Stimulated activated CD8-positive, alpha-beta memory T cell treated with anti-CD3 and anti-CD28 coated beads, Interleukin-4, amount 100 ng/mL, for 4 hours (primary cell): ENCODE data around the gene HOXC5.

Source experiments
- DNase-seq, 2 donors: peaks; one replicate each; pipeline ENCODE4 v3.0.0-alpha.2; 2020; ENCODE audit warnings: low read depth in 2 of 2, low spot score in 1 of 2

HOXC5 gene

DNA sequence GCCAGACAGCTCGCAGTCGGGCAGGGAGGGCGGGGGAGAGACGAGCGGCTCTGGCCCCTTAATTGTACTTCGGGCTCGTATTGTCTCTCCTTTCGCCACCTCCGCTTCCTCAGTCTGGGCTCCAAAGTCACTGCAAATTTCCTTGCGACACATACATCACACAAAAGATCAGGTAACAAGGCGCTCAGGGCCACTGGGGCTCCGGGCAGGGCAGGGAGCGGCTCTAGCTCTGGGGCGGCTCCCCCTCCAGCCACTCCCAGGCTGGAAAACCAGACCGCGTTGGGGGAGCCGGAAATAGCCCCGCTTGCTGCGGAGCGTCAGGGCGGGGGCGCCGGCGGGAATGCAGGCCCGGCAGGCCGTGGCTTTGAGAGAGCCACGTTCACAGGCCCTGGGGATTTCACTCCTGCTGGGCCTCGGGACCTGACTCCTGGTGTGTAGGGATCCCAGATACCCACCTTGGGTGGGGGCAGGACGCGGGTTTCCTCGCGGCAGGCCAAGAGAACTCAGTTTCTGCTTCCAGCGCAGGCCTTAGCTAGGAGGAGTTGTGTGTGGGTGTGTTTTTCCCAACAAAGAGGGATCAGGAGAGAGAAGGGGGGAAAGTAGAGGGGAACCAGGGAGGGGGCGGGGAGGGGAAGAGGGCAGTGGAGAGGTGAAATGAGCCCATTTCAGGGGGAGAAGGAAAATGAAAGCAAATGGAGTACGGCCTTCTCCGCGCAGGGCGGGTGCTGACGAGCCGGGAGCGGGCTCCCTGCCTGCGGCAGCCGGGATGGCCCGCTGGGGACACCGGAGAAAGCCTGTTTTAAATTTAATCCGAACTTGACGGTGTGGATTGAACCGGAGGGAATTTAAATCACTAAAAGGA lies 37.2 kb upstream of the HOXC5 start:
- no peak for DNase-seq

DNA sequence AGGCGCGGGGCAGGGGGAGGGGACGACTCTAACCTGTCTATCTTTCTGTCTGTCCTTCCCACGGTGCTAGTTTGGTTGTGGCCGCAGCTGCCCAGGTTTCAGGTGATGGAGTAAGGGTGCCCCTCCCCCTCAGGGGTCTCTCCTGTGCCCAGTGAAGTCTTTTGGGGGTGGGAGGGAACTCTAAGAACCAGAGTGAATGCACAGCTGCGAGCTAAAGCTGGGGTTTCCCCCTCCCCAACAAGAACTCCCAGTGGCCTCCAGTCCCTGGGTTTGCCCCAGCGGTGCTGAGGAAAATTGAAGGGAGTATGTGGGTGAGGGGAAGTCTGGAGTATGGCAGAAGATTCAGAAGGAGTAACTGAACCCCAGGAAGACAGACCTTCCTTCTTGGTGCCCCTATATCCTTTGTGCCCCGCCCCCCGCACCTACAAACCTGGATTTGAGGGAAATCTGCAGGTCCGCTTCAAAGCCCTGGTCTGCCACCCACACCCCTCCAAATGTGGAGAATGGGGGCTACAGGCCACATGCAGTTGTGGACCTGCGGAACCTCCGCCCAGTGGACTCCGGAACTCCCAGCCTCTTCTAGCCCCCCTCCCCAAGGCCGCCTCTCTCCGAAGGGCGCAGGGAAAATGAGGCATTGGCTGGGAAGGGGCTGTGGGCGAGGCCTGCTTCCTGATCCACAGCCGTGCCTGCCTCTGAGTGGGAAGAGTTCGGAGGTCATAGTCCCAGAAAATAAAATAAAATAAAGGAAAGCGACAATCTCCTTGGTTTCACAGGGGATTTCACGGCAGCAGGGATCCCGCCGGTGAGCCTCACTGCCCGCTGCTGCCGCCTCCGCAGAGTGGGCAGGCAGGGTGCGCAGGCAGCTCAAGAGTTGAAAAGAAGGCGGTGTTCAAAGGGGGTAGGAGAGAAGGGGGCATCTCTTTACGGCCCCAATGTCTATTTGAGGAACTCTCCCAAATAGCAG lies 36.3 kb upstream of the HOXC5 start:
- DNase-seq = no peak

DNA sequence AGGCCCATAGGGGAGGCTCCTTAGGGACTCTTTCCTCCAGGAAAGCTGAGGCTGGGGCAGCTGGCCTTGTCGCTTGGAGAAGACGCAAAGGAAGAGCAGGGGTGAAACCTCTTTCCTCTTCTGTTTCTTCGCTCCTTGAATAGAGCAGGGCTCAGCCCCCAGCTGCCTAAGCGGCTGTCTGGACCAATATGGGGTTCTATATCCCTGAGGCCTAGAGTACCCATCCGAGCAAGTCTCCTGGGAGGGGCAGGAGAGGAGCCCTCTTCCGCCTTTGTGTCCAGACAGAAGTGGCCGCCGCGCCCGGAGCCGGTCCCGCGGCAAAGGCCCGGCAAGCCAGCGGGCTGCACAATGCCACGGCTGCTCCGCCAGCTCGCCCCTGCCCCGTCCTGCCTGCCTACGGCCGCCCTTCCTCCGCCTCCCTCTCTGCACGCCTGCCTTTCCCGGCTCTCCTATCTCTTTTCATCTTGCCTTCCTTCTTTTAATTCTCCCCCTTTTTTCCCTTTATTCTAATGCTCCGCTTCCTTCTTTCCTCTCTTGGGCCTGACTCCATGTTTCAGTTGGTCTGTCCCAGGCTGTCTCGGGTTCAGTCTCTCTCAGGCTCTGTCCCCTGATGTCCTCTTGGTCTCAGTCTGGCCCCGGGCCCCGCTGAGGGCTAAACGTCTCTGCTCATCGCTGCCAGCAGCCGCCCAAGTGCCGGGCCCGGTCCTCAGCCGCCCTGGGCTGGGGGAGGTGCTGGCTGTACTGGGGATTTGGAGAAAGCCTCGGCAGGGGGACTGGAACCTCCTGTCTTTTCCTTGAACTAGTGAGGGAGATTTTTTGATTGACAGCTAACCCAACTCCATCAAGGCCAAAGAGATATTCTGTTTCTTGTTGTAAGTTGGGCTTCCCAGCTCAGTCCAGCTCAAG lies 35.4 kb upstream of the HOXC5 start:
- DNase-seq = no peak

DNA sequence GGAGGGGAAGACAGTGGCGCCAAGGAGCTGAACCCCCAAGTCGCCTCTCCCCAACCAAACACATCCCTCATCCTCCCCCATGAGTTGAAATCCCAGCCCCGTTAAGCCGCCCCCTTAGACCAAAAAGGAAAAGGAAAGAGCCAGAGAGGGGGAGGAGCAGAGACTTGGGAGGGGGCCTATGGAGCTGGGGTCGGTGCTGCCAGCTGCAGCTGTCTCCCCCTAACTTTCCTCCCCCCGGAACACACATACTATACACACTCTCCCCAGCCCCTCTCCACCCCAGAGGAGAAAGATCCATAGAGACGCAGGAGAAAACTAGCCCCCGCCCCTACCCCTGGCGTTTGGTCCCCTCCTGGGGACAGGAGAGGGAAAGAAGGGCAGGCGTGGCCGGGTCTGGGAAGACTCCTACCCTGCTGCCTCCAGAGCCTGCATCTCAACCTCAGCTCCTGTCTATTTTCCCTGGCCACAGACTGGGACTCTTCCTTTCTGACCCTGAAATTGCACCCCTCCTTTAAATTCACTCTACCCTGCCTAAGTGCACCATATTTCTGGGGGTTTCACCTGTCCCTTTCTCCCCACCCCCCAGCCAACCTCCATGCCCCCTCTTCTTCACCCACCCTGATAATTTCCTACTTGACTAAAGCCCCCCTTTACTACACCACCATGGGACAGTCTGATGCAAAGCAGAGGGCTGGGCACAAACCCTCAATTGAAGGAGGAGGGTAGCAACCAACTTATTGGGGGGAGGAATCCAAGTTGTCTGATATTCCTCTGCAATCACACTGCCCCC lies 34.5 kb upstream of the HOXC5 start:
- DNase-seq = no peak

DNA sequence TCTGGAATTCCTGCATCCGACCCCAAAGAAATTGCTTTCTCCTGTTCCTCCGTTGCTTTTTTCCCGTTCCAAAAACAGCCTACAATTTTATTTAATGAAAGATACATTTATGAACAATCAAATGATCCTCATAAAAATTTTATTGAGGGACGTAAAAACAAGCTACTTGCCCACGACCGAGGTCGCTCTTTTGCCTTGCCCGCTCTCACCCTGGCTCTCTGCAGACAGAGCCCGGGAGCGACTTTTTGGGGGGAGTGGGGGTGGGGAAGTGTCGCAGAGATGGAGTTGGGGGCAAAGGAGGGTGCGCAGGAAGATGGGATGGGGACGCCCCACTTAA lies 34.0 kb upstream of the HOXC5 start:
- DNase-seq = no peak

DNA sequence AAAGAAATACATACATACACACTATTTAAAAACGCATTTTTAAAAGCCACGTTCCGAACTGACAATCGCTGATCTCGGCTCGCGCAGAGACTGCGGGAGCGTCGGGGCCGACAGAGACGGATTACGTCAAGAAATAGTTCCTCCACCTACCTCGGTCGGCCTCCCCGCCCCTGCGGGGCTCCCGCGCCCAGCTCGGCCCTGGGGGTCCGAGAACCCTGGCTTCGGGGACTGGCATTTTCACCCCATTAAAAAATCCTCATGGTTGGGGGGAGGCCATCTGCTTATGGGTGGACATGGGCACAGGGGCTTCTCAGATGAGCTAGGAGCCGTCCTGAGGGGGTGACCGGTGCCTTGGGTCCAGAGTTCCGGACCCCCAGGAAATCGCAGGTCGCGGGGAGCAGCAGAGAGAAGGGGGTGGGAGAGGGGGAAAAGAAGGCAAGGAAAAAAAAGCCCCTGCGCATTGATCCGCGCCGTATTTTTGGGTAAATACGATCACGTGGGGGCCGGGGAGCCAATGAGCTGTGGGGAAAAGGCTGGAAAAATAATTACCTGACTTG lies 33.2 kb upstream of the HOXC5 start:
- DNase-seq = no peak

DNA sequence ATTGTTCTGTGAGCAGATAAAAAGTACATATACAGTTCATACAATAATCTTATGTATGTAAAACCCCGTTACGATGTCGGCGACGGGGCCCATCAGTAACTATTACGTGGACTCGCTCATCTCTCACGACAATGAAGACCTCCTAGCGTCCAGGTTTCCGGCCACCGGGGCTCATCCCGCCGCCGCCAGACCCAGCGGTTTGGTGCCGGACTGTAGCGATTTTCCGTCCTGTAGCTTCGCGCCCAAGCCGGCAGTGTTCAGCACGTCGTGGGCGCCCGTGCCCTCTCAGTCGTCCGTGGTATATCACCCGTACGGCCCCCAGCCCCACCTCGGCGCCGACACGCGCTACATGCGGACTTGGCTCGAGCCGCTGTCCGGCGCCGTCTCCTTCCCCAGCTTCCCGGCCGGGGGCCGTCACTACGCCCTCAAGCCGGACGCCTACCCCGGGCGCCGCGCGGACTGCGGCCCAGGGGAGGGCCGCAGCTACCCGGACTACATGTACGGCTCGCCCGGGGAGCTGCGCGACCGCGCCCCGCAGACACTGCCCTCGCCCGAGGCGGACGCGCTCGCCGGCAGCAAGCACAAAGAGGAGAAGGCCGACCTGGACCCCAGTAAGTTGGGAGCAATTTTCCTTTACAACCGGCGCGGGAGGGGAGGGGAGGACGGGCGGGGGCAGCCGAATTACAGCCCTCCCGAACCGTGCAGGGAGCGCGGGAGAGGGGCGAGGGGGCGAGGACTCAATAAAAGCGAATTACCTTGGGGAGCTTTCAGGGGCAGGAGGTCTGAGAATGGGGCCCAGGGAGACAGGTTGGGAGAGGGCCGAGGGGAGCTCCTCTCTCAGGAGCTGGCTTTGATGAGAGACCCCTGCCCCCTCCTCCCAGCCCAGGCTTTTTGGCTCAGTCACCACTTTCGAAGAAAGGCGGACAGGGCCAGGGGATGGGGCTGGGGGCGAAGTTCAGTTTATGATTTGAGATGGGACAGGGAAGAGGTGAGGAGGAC lies 32.4 kb upstream of the HOXC5 start, which contains the start of gene HOXC9:
Gene HOXC9, plus strand, starts transcription at position 46 of the 999 bp plus-strand sequence. Its CDS starts 28 bp downstream, at position 74.
- DNase-seq = no peak

DNA sequence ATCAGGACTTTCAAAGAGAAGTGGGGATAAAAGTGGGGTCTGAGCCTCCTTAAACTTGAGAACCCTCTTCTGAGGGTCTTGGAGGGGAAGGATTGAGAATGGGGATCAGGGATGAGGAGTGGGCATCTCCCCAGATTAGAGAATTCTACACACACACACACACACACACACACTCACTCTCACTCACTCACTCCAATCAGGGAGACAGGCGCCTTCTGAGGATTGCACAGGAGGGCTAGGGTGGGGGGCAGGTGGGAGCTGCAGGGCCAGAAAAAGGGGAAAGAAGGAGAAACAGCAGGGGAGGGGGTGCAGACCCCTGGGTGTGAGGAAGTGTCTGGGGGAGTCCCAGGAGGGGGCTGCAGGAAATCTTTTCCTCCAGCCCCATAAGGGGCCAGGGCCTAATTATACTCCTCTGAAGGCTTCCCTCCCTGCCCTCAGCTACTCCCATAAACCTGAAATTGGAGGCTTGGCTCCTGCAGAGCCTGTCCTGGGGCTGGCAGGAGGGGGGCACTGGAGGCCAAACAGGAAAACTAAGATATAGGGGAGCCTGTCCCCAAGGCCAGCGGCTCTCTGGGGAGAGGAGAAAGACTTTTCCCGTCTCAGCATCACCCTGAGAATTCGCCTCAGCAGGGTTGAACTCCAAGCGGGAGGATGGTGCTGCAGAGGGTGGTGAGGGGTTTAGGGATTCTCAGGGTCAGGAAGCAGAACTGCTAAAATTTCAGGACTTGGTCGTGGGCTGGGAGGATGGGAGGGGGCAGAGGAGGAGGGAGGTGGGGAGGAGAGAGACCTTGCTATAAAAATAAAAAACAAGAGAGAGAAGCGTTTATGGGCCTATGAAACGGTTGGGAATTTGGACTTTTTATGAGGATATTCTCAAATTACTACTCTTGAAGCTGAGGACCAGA lies 31.3 kb upstream of the HOXC5 start:
- no peak for DNase-seq

DNA sequence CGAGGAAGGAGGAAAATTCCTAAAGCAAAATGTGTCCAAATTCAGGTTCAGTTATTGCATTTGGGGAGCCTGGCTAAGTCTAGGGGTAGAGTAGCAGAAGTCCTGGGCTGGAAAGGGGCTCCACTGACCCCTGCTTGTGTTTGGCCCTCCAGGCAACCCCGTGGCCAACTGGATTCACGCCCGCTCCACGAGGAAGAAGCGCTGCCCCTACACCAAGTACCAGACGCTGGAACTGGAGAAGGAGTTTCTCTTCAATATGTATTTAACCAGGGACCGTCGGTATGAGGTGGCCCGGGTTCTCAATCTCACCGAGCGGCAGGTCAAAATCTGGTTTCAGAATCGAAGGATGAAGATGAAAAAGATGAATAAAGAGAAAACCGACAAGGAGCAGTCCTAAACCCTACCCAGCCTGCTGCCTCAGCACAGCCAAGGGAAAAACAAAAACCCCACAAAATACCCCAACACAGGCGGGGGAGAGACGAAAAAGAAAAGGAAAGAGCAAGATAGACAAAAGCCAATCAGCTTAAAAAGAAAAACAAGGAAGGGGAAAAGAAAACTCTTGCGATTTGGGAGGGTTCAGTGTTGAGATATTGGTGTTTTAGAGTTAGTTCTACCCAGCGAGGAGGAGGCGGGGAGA lies 30.5 kb upstream of the HOXC5 start:
- no peak for DNase-seq

DNA sequence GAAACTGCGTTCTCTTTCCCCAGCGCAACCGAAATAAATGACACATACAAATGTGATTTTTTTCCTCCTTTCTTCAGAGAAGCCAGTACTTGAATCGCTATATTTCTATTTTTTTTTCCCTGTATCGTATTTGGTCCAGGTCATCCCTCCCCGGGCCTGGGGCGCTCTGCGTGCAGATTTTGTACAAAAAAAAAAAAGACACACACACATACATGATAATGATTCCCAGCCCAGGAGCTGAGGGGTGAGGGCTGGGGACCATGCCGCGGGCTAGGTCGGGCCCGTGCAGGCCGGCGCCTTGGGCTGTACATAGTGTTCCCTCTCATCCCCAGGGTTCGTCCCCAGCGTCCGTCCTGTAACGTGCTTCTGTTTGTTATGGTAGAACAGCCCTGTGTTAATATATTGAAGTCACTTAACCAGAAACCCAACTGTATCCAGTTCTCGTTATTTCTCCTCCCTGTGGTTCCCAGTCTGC lies 29.9 kb upstream of the HOXC5 start:
- DNase-seq = no peak

DNA sequence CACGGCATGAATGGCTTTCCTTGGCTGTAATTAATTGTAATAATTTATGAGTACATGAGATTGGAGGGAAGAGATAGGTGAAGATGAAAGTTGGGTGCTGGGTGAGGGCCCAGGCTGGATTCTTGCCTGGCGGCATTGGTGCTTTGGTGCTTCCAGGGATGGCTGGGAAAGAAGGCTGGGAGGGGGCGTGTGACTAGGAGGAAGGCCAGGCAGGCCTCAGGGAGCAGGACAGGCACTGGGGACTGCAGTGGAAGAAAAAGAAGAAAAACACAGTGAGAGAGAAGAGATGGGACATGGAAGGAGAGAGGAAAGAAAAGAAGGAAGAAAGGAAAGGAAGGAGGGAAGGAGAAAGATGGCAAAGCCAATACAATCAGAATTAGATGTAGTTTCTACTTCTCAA lies 29.2 kb upstream of the HOXC5 start:
- no peak for DNase-seq

DNA sequence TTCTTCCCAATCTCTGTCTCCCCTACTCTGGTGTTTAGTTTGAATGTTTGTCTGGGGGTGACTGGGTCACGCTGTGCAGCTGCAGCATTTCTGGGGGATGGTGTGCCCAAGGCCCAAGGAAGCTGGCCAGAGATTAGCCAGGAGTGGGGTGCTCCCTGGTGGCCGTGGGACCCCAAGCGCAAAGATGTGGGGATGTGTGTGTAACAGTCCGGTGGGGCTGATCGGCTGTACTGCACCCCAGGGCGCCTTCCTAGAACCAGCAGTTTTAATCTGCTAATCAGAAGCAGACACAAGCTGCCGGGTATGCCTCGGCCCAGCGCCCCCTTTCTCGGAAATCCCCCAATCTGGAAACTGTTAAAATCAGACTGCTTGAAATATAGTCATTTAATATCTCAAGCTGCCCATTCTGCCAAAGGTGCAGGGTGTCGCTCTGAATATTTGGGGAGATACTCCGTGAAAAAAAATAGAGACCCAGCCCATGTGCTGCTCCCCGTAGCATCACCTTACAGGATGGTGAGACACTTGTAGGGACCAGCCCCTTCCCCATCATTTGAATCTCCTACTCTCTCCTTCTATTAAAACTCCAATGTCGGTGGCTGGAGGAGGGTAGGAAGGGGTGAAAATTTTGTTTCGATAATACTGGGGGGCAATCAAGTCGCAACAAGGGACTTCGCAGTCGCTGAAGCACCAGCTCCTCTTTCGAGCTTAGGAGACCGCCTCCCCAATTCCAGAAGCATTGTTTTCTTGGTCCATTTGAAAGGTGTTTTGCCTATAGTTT lies 28.6 kb upstream of the HOXC5 start:
- DNase-seq = no peak

DNA sequence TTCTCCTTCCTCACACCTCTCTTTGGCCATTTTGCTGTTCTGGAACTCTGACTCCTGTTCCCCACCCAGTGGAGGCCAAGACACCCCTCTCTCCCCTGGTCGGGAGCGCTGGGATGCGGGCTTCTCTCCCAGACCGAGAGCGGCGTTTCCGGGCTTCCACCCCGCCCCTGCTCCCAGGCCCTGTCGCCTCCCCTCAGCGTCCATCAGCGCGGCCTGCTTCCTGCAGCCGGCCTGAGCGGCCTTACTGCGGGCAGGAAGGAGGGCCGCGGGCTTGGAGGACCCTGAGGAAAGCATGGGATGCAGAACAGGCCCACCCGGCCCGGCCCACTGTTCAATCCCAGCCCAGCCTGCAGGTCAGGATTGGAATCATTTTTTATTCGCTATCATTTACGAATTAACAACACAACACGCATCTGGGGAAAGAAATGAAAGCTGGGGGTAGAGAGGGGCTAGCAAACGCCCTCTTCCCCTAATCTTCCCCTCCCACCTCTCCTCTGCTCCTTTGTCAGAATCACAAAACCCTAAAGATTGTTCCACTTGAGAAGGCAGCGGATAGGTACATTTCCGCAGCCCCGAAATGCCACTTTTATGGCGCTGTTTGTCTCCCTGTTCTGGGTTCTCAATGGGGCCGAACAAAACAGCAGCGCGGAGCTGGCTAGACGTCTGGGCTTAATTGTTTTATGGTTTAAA lies 27.9 kb upstream of the HOXC5 start:
- no peak for DNase-seq

DNA sequence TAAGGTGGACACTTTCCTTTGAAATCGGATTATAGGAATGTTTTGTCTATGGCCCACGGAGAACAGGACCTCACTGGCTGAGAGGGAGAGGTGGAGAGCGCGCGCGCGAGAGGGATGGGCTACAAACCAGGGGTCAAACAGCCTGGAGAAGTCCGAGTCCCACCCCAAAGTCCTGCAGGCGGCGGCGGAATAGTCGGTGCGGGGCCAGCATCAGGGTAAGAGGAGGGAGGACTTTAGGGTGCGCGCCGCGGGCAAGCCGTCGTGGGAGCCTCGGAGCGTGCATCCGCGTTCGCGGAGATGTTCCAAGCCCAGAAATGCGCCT lies 27.4 kb upstream of the HOXC5 start:
- DNase-seq = no peak

DNA sequence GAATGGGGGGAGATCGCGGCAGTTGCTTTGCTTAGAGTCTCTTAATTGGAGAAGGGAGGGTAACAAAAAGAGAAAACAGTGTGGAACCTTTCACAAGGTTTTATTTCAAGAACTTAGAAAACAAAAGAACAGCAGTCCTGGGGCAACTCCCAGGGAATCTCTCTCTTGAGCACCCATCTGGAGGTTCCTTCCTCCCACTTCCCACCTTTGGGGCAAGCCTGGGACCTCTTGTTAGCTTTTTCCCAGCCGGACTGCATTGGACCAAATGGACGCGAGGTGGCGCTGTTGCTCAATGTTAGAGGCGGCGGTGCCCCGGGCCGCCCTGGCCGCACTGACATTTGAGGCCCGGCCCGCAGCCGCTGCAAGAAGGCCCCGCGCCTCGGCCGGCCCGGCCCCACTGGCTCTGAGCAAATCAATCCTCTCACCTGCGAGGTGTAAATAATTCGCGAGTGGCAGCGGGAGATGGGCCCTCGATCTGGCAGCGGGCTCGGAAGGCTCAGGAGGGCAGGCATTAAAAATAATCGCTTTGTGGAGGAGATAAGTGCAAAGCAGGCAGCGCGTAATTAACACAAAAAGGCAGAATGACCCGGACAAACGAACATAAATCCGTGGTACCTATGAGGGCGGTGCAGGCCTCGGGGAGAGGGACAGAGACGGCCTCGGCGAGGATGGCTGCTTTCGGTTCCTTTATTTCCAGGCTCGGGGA lies 26.8 kb upstream of the HOXC5 start:
- DNase-seq = peak; percentile 53 to 80
